Gastrocnemius medialis (tissue), 4 donors: ENCODE measurements around the gene SUGCT. TPM values are rescaled to one million over a fixed set of nuclear protein-coding genes. Genes with fewer than 3 reads are reported as not detected.

Source experiments
- ATAC-seq, 2 donors: fragments of 150-250 bp; one replicate each; pipeline ENCODE4 v1.9.1; 2016
- DNase-seq, 2 donors: peaks; one replicate each; pipeline ENCODE4 v3.0.0-alpha.2; 2019
- H3K27ac ChIP-seq, 4 donors: fragments of 200-600 bp; sonication (generic); 1 replicate in 1 of 4; 2 replicates in 3 of 4; pipeline ENCODE4 v1.5.1; 2016 to 2018; ENCODE audit warnings: mild to moderate bottlenecking in 2 of 4, moderate library complexity in 1 of 4
- H3K27me3 ChIP-seq, 3 donors: fragments of 200-600 bp; sonication (generic) in 2 of 3; 1 replicate in 1 of 3; 2 replicates in 2 of 3; pipeline versions ENCODE4 v1.5.1 to v1.6.0; 2016 to 2019; ENCODE audit warnings: mild to moderate bottlenecking in 1 of 3, moderate library complexity in 1 of 3
- H3K36me3 ChIP-seq, 2 donors: fragments of 200-600 bp; sonication (generic) in 1 of 2; one replicate each; pipeline ENCODE4 v1.5.1; 2017 to 2018
- H3K4me1 ChIP-seq, 2 donors: fragments of 200-600 bp; sonication (generic) in 1 of 2; one replicate each; pipeline ENCODE4 v1.5.1; 2016 to 2017; ENCODE audit warnings: mild to moderate bottlenecking in 2 of 2
- H3K4me3 ChIP-seq, 4 donors: fragments of 200-600 bp; sonication (generic) in 3 of 4; 1 replicate in 1 of 4; 2 replicates in 3 of 4; pipeline ENCODE4 v1.5.1; 2016 to 2019; ENCODE audit warnings: mild to moderate bottlenecking in 2 of 4
- H3K9me3 ChIP-seq, 3 donors: fragments of 200-600 bp; sonication (generic) in 2 of 3; 1 replicate in 1 of 3; 2 replicates in 2 of 3; pipeline ENCODE4 v1.5.1; 2016 to 2019
- CTCF ChIP-seq, 5 experiments: fragments of 450-650 bp in 3 of 5; fragments of 200-600 bp in 2 of 5; sonication (generic) in 2 of 5; IDR thresholded peaks in 4 of 5; conservative IDR thresholded peaks in 1 of 5; 1 replicate in 4 of 5; 2 replicates in 1 of 5; pipeline ENCODE4 v1.5.1; 2016 to 2019; ENCODE audit warnings: antibody characterized with exemption in 5 of 5, mild to moderate bottlenecking in 3 of 5, moderate library complexity in 3 of 5
- POLR2A ChIP-seq, 2 donors: fragments of 450-650 bp; IDR thresholded peaks; one replicate each; pipeline ENCODE4 v1.6.1; 2017; ENCODE audit warnings: antibody characterized with exemption in 2 of 2, mild to moderate bottlenecking in 2 of 2, moderate library complexity in 2 of 2
- in situ Hi-C, 4 donors: fragments of 200-750 bp; cut with MboI; loops; one replicate each; pipeline versions ENCODE4 v1.15.0 to v1.8.0; 2017; ENCODE audit warnings: low sequenced_read_pairs in 4 of 4
- intact Hi-C: fragments of 100-400 bp; cut with DNase I; formaldehyde crosslinking; loops from one replicate; pipeline ENCODE4 v1.15.1; 2023; ENCODE audit warnings: low total_unique reads
- total RNA-seq, 4 donors: library from RNA; depleted of rRNA; stranded (reverse); fragments of >200 nt; gene quantifications; one replicate each; pipeline versions ENCODE4 v1.1.0 to v1.2.3, GENCODE V29; 2016

Gene SUGCT
- total RNA-seq, 4 donors from 2014 or later = 2.3 to 3.5 (median 2.9) TPM

- TF ChIP-seq POLR2A (IDR thresholded peaks at IDR 0.05) (no peak), CTCF (IDR thresholded peaks at IDR 0.05 in 4 of 5, conservative IDR thresholded peaks at IDR 0.05 in 1 of 5) (no peak)
- Histone ChIP-seq H3K9me3 (no peaks in the 10 kb centered on the region), H3K36me3 (no peaks in the 10 kb centered on the region), H3K4me3 (no peak overlapping the region), H3K27ac (no peak overlapping the region), H3K27me3 (no peaks in the 10 kb centered on the region), H3K4me1 (no peaks in the 10 kb centered on the region)
- intact Hi-C loops = no loop called here
- no peak for DNase-seq
- no peak for ATAC-seq
- in situ Hi-C loops = no loop called here
These were observed 753.7 kb downstream of the SUGCT start for GRCh38 chr7:40888499-40888898.

- in situ Hi-C loops = no loop called here
- ATAC-seq (no peak), DNase-seq (no peak)
- H3K27ac ChIP-seq = no peak overlapping the region
- H3K36me3 ChIP-seq = no peaks in the 10 kb centered on the region
- H3K27me3 ChIP-seq = no peaks in the 10 kb centered on the region
- no peaks in the 10 kb centered on the region for H3K9me3 ChIP-seq
- no peaks in the 10 kb centered on the region for H3K4me1 ChIP-seq
- TF ChIP-seq CTCF (IDR thresholded peaks at IDR 0.05 in 4 of 5, conservative IDR thresholded peaks at IDR 0.05 in 1 of 5) = no peak
- TF ChIP-seq POLR2A (IDR thresholded peaks at IDR 0.05) = no peak
- H3K4me3 ChIP-seq = no peak overlapping the region
- intact Hi-C loops = no loop called here
These were observed 754.3 kb downstream of the SUGCT start for GRCh38 chr7:40889099-40889498.

GRCh38 chr7:40889539-40889938 lies 754.7 kb downstream of the SUGCT start:
- DNase-seq = no peak
- ATAC-seq = no peak
- H3K36me3 ChIP-seq = no peaks in the 10 kb centered on the region
- in situ Hi-C loops = no loop called here
- H3K9me3 ChIP-seq = no peaks in the 10 kb centered on the region
- intact Hi-C loops = no loop called here
- H3K4me3 ChIP-seq = no peak overlapping the region
- H3K27me3 ChIP-seq = no peaks in the 10 kb centered on the region
- no peaks in the 10 kb centered on the region for H3K4me1 ChIP-seq
- no peak overlapping the region for H3K27ac ChIP-seq
- TF ChIP-seq POLR2A (IDR thresholded peaks at IDR 0.05) = no peak
- TF ChIP-seq CTCF (IDR thresholded peaks at IDR 0.05 in 4 of 5, conservative IDR thresholded peaks at IDR 0.05 in 1 of 5) = no peak

- intact Hi-C loops (no loop called here), in situ Hi-C loops (no loop called here)
- H3K4me1 ChIP-seq = no peaks in the 10 kb centered on the region
- no peak overlapping the region for H3K4me3 ChIP-seq
- DNase-seq (no peak), ATAC-seq (no peak)
- H3K27me3 ChIP-seq = no peaks in the 10 kb centered on the region
- H3K9me3 ChIP-seq = peaks cover 0 to under 1% (median 0%) of the 10 kb centered on the region in 3 donors
- no peak for TF ChIP-seq CTCF (IDR thresholded peaks at IDR 0.05 in 4 of 5, conservative IDR thresholded peaks at IDR 0.05 in 1 of 5)
- TF ChIP-seq POLR2A (IDR thresholded peaks at IDR 0.05) = no peak
- no peak overlapping the region for H3K27ac ChIP-seq
- H3K36me3 ChIP-seq = no peaks in the 10 kb centered on the region
These were observed 755.4 kb downstream of the SUGCT start for GRCh38 chr7:40890088-40890692.

GRCh38 chr7:40891232-40891631 lies 756.4 kb downstream of the SUGCT start:
- no peaks in the 10 kb centered on the region for H3K27me3 ChIP-seq
- TF ChIP-seq POLR2A (IDR thresholded peaks at IDR 0.05) = no peak
- DNase-seq (no peak), ATAC-seq (no peak)
- no peak overlapping the region for H3K27ac ChIP-seq
- H3K9me3 ChIP-seq = peaks cover 0 to 4% (median 0%) of the 10 kb centered on the region in 3 donors
- intact Hi-C loops (no loop called here), in situ Hi-C loops (no loop called here)
- H3K36me3 ChIP-seq = no peaks in the 10 kb centered on the region
- H3K4me3 ChIP-seq = no peak overlapping the region
- H3K4me1 ChIP-seq = no peaks in the 10 kb centered on the region
